ENCODE results near the gene TCIRG1.

The TCIRG1 gene

GRCh38 chr11:68004551-68005335 is 34.1 kb upstream of the TCIRG1 start:
- DNase-seq (ENCODE audit: low spot score) = no peak

- no peak for DNase-seq (ENCODE audit: low spot score)
Measured at GRCh38 chr11:68006606-68007166, 32.1 kb upstream of the TCIRG1 start.

GRCh38 chr11:68007498-68008380 is 31.1 kb upstream of the TCIRG1 start:
- DNase-seq (ENCODE audit: low spot score) = no peak

- no peak for DNase-seq (ENCODE audit: low spot score)
Measured at GRCh38 chr11:68008381-68009337, 30.2 kb upstream of the TCIRG1 start.

- no peak for DNase-seq (ENCODE audit: low spot score)
Measured at GRCh38 chr11:68009391-68010089, 29.3 kb upstream of the TCIRG1 start.

GRCh38 chr11:68010090-68011041 is 28.5 kb upstream of the TCIRG1 start, which contains the start of gene ALDH3B1:
TSS of gene ALDH3B1 (plus strand) at chr11:68010327. CDS start at chr11:68015298, 4,971 bp downstream.
- no peak for DNase-seq (ENCODE audit: low spot score)

- no peak for DNase-seq (ENCODE audit: low spot score)
Measured at GRCh38 chr11:68011051-68011943, 27.5 kb upstream of the TCIRG1 start.

GRCh38 chr11:68012044-68012842 is 26.6 kb upstream of the TCIRG1 start:
- DNase-seq (ENCODE audit: low spot score) = no peak

- DNase-seq (ENCODE audit: low spot score) = no peak
Measured at GRCh38 chr11:68012843-68013610, 25.8 kb upstream of the TCIRG1 start.

- no peak for DNase-seq (ENCODE audit: low spot score)
Measured at GRCh38 chr11:68013611-68014156, 25.1 kb upstream of the TCIRG1 start.

GRCh38 chr11:68014157-68014946 is 24.5 kb upstream of the TCIRG1 start:
- DNase-seq (ENCODE audit: low spot score) = no peak

GRCh38 chr11:68014947-68015447 is 23.8 kb upstream of the TCIRG1 start:
- no peak for DNase-seq (ENCODE audit: low spot score)

GRCh38 chr11:68015467-68015866 is 23.4 kb upstream of the TCIRG1 start:
- no peak for DNase-seq (ENCODE audit: low spot score)

- no peak for DNase-seq (ENCODE audit: low spot score)
Measured at GRCh38 chr11:68016161-68016903, 22.5 kb upstream of the TCIRG1 start.

All from activated CD4-positive, alpha-beta T cell treated with anti-CD3 and anti-CD28 coated beads, Interleukin-2, Interleukin-4, amounts not matched to agents 100 ng/mL and 50 ng/mL, durations not matched to agents 16 hours and 8 hours (primary cell).